ENCODE measurements around the gene PPP1R26. TPM values are rescaled to one million over a fixed set of nuclear protein-coding genes. Genes with fewer than 3 reads are reported as not detected.
"Not testable (repeated sequence)": the region's sequence is repeated elsewhere in the genome, so short reads cannot be mapped to it uniquely, and the experiment has no call there.

Gene PPP1R26
- total and polyA plus RNA-seq, 2 of the 13 experiments (the other 11 are each of a cell fraction or from before 2014, with no cell fraction given), result 8.6 to 11.6 TPM

- in situ Hi-C loops (cut with HindIII; ENCODE audit: extremely low pct_ligation_motif_present, low pct_unique_long_range_greater_than_20kb); ATAC-seq; H3K36me3 ChIP-seq (replicated peaks in 1 of 2; ENCODE audit: control insufficient read depth in 1 of 2, insufficient read depth in 2 of 2, low read length in 2 of 2); H4K20me1 ChIP-seq (ENCODE audit: insufficient read depth, low read length); H3K9me3 ChIP-seq (ENCODE audit: low read length); CTCF ChIA-PET (ENCODE audit: low intra/inter-chr PET ratio, low total read pairs); DNase-seq (ENCODE audit: low spot score); H3K4me3 ChIP-seq (replicated peaks in 1 of 3; ENCODE audit: insufficient read depth in 1 of 3, low read depth in 2 of 3, low read length in 3 of 3); BruUV-seq (replicated peaks); FAIRE-seq; POLR2A ChIA-PET; H3K4me2 ChIP-seq (ENCODE audit: low read depth, low read length); H3K4me1 ChIP-seq (ENCODE audit: insufficient read depth, low read length); H3K27ac ChIP-seq (ENCODE audit: extremely low read length, insufficient read depth, low read length); H3K9ac ChIP-seq (ENCODE audit: insufficient read depth, low read depth, low read length); intact Hi-C loops (cut with micrococcal nuclease; ENCODE audit: unreplicated experiment); H3K79me2 ChIP-seq (ENCODE audit: insufficient read depth, low read length); H2AFZ ChIP-seq (ENCODE audit: low read length): not testable (repeated sequence)
- H3K27me3 ChIP-seq (ENCODE audit: control insufficient read depth in 1 of 2, insufficient read depth in 2 of 2, low read length in 2 of 2), result peaks cover 3 to 44% of the 10 kb centered on the region in 2 experiments; a peak in 4 of 5 replicates
- WGBS (ENCODE audit: low lambda C conversion rate), result 32% methylated on average over 5 of the region's 9 CpGs
Measured at GRCh38 chr9:135513906-135514305, 34.3 kb downstream of the PPP1R26 start.

GRCh38 chr9:135514342-135515082 lies 34.9 kb downstream of the PPP1R26 start:
- Histone ChIP-seq H3K79me2 (ENCODE audit: insufficient read depth, low read length) (no peaks in the 10 kb centered on the region), H3K4me2 (ENCODE audit: low read depth, low read length) (no peak overlapping the region), H3K9ac (ENCODE audit: insufficient read depth, low read depth, low read length) (no peak overlapping the region), H4K20me1 (ENCODE audit: insufficient read depth, low read length) (no peaks in the 10 kb centered on the region), H3K4me3 (replicated peaks in 1 of 3; ENCODE audit: insufficient read depth in 1 of 3, low read depth in 2 of 3, low read length in 3 of 3) (no peak overlapping the region), H3K36me3 (replicated peaks in 1 of 2; ENCODE audit: control insufficient read depth in 1 of 2, insufficient read depth in 2 of 2, low read length in 2 of 2) (no peaks in the 10 kb centered on the region), H3K27me3 (ENCODE audit: control insufficient read depth in 1 of 2, insufficient read depth in 2 of 2, low read length in 2 of 2) (peaks cover 3 to 44% of the 10 kb centered on the region in 2 experiments; a peak in 4 of 5 replicates), H3K4me1 (ENCODE audit: insufficient read depth, low read length) (no peaks in the 10 kb centered on the region), H3K9me3 (ENCODE audit: low read length) (no peaks in the 10 kb centered on the region), H2AFZ (ENCODE audit: low read length) (no peak overlapping the region), H3K27ac (ENCODE audit: extremely low read length, insufficient read depth, low read length) (no peak overlapping the region)
- 14% methylated on average over 10 of the region's 17 CpGs for WGBS (ENCODE audit: low lambda C conversion rate)
- intact Hi-C loops (cut with micrococcal nuclease; ENCODE audit: unreplicated experiment), result no loop called here
- in situ Hi-C loops (cut with HindIII; ENCODE audit: extremely low pct_ligation_motif_present, low pct_unique_long_range_greater_than_20kb), result no loop called here
- BruUV-seq (replicated peaks), result no TSS peak
- no peak for FAIRE-seq
- DNase-seq (ENCODE audit: low spot score), result no peak
- POLR2A ChIA-PET, result no interaction called here
- no peak for TF ChIP-seq HMGXB3 (CRISPR knock-in tag; IDR thresholded peaks at IDR 0.05; ENCODE audit: borderline replicate concordance)
- TF ChIP-seq ZNF556 (CRISPR knock-in tag; IDR thresholded peaks at IDR 0.05; ENCODE audit: borderline replicate concordance), result no peak
- no peak for TF ChIP-seq ZBTB38 (CRISPR knock-in tag; IDR thresholded peaks at IDR 0.05)
- CTCF ChIA-PET (ENCODE audit: low intra/inter-chr PET ratio, low total read pairs), result no interaction called here
- ATAC-seq, result no peak

Measured in HepG2 (cell line).